OCI-M2 (cell line): ENCODE measurements around the gene CNIH2.
"Not testable (repeated sequence)": the region's sequence is repeated elsewhere in the genome, so short reads cannot be mapped to it uniquely, and the experiment has no call there.

Experiments used
- DNase-seq: peaks from one replicate; lab custom pipeline; 2025; ENCODE audit not compliant: unreplicated experiment; lab: John Stamatoyannopoulos, UW

CNIH2 gene

DNA sequence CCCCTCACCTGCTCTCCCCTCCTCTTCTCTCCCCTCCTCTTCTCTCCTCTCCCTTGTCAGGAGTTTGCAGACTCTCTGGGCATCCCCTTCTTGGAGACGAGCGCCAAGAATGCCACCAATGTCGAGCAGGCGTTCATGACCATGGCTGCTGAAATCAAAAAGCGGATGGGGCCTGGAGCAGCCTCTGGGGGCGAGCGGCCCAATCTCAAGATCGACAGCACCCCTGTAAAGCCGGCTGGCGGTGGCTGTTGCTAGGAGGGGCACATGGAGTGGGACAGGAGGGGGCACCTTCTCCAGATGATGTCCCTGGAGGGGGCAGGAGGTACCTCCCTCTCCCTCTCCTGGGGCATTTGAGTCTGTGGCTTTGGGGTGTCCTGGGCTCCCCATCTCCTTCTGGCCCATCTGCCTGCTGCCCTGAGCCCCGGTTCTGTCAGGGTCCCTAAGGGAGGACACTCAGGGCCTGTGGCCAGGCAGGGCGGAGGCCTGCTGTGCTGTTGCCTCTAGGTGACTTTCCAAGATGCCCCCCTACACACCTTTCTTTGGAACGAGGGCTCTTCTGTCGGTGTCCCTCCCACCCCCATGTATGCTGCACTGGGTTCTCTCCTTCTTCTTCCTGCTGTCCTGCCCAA is 1.9 kb upstream of the CNIH2 start:
- DNase-seq = no peak

DNA sequence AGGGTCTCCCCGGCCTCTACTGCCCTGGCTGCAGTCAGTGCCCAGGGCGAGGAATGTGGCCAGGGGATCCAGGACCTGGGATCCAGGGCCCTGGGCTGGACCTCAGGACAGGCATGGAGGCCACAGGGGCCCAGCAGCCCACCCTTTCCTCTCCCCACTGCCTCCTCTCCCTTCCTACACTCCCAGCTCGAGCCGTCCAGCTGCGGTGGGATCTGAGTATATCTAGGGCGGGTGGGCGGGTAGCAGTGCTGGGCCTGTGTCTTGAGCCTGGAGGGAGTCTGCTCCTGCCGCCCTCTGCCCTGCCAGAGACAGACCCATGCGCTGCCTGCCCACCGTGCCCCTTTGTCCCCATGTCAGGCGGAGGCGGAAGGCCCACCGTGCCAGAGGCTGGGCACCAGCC is 1.4 kb upstream of the CNIH2 start:
- DNase-seq = not testable (repeated sequence)

DNA sequence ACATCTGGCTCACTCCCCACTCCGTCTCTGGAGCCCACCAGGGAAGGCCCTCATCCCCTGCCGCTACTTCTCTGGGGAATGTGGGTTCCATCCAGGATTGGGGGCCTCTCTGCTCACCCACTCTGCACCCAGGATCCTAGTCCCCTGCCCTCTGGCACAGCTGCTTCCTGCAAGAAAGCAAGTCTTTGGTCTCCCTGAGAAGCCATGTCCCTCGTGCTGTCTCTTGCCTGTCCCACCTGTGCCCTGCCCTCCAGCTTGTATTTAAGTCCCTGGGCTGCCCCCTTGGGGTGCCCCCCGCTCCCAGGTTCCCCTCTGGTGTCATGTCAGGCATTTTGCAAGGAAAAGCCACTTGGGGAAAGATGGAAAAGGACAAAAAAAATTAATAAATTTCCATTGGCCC is 911 bp upstream of the CNIH2 start:
- DNase-seq = not testable (repeated sequence)

DNA sequence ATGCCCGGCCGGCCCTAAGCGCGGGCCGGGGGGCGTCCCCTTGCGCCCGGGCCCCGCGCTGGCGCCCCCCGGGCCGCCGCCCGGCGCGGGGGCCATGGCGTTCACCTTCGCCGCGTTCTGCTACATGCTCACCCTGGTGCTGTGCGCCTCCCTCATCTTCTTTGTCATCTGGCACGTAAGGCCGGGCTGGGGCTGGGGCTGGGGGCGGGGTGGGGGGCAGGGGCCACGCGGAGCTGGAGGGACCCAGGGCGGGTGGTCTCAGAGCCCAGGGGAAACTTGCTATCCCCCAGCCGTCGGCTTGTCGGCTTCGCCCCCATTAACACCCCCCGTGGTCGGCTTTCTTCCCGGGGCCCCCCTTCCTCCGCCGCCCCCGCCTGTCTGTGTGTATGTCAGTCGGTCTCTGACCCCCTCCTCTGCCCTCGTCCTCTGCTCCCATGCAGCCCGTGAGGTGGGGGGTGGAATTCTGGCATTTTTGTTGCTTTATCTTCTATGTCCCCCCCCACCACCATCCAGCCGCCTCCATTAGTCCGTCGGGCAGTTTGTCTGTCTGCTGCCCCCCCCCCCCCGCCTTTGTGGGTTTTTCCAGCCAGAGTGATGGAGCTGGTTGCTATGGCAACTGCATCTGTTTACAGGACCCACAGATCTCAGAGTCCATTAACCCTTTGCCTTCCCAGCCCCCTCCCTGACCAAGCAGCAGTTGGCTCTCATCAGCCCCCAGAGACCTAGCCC is 552 bp downstream of the CNIH2 start:
- DNase-seq = no peak

DNA sequence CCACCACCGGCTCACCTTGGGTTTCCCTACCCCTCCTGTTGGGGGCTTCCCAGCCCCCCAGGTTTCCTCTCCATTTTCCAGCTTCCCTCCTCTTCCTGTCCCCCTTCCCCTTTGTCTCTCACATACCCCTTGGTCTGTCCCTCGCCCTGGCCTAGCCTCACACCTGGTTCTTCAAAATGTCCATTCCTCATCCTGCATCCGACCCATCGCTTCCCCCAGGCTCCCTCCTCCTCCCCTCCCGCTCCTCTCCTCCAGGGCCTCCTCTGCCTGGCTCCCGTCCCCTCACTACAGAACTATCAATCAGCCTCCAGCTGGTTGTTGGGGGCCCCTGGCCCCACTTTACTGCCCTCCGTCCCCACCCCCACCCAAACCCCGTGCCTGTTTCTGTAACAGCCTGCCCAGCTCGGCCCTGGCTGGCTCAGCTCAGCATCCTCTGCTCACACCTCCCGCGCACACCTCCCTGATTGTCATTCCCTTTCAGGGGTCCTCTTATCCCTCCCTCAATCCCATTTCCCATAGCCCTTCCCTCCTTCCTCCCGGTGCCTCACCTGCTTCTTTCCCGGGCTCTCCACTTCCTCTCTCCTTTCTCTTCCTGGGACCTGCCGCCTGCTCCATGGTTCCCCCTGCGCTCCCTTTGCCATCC is 1.2 kb downstream of the CNIH2 start:
- no peak for DNase-seq

DNA sequence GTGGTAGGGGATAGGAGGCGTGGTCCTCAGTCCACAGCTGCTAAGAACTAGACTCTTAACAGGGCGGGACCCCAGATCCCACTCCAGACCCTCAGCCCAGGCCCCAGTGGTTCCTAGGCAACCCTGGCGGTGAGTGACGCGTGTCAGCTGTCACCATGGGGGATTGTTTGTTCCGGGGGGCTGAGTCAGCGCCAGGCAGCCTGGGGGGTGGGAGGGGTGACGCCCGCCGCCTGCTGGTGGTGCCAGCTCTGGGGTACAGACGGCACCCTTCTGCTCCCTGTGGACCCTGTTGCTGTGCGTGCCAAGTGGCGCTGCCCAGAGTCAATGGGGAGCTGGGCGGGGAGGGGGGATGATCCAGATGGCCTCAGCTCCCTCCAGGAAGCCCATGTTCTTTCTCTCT is 2.5 kb downstream of the CNIH2 start:
- DNase-seq = no peak

DNA sequence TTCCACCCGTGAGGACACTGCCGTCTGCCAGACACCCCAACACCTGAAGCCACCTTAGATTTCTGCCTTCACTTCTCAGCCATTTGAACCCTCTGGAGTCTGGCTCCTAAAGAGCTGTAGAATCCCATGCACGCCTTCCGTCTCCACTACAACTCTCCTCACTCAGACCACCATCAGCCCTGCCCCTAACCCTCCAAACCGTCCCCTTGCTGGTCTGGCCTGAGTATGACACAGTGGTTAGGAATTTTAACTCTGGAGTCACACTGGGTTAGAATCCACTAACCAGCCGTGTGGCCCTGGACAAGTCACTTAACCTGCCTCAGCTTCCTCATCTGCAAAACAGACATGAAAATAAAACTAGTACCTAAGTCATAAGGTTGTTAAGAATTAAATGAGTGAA is 3.0 kb downstream of the CNIH2 start:
- DNase-seq = no peak

DNA sequence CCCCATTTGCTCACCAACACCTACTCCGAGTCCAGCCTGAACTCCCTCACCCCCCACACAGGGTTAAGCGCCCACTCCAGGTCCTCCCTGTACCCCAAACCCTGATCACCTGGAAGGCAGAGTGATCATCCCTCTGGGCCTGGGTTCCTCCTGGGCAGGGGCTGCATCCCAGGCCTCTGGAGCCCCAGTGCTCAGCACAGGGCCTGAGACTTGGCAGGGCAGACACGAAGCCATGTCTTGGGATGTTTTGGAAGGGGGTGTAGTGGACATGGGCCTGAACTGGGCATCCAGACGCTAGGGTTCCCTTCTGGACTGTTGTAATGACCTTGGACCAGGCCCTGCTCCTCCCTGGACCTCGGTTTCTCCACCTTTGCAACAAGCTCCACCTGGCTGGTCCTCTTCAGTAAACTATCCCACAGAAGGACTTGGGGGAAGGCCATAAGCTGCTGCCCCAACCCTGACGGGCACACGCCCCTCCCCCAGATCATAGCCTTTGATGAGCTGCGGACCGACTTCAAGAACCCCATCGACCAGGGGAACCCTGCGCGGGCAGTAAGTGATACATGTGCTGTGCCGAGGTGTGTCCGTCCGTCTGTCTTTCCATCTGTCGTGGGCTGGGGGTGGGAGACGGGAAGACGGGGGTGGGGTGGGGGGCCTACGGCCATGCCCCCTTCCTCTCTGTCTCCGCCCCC is 3.9 kb downstream of the CNIH2 start:
- no peak for DNase-seq

DNA sequence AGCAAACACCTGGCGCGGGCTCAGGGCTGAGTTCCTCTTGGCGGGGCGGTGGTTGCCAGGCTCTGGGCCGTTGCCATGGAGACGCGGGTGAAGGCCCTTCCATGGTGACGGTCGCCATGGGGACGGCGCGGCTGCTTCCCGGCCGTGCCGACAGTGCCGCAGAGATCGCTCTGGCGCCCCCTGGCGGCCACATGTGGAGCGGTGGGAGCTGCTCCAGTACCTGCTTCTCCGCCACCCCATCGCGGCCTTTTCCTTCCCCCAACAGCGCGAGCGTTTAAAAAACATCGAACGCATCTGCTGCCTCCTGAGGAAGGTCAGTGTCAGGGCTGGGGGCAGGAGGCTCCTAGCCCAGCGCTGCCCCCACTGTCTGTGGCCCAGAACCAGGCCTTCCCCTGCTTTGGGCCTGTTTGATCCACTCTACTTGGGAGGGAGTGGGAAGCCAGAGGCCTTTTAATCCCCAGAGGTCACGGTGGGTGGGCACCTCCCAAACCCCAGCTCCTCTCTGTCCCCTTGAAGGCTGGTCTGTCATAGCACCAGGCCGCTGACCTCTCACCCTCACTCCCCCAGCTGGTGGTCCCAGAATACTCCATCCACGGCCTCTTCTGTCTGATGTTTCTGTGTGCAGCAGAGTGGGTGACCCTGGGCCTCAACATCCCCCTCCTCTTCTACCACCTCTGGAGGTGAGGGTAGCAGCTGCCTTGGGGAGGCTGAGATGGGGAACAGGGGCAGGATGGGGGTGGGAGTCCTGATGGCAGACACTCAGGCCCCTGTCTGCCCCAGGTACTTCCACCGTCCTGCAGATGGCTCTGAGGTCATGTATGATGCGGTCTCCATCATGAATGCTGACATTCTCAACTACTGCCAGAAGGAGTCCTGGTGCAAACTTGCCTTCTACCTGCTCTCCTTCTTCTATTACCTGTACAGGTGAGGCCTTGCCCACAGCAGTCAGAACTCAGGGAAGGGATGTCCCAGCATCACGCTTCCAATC is 4.8 kb downstream of the CNIH2 start:
- no peak for DNase-seq

DNA sequence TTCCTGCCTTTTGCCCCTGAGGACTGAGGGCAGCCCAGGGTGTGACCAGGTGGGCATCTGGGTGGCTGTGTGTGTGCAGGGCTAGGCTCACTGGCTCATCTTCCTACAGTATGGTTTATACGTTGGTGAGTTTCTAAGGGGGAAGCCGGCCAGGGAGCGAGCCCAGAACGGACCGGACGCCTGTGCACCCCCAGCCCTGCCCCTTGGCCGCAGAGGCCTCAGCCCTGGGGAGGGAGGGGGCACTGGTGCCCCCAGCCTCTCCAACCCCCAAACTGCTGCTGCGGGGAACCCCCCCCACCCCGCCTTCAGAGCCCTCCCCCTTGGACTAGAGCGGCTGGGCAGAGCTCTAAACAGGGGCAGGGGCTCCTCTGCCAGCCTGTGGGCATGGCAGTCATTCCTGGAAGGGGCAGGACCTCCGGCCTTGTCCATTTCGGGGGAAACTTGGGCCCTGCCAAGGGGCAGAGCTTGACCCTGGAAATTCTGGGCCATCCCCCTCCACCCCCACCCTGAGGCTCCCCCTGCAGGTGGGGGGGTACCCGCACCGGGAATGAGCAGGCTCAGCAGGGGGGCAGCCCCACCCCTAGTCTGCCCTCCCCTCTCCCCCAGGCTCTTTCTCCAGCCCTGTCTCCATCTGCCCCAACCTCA is 5.6 kb downstream of the CNIH2 start:
- DNase-seq = no peak

DNA sequence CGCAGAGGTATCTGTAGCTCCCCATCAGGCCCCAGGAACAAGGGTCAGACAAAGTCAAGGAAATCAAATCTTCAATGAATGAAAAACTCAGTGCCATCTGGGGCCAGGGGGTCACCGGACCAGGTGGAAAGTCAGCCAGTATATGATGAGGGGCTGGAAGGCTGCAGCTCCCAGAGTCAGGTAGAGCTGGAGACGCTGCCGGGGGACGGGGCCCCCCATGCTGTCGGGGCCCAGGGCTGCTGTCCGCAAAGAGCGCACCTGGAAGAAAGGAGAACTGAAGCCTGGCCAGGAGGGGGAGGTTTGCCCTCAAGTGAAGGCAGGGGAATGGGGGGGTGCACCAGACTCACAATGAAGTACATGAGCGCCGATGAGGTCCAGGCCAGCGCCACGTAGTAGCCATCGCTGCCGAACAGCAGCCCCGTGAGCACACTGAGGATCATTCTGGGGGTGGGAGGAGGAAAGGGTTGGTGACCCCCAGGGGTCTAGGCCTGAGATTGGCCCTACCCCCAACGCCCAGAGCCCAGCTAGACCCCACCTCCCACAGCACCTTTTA is 6.6 kb downstream of the CNIH2 start:
- DNase-seq = no peak

DNA sequence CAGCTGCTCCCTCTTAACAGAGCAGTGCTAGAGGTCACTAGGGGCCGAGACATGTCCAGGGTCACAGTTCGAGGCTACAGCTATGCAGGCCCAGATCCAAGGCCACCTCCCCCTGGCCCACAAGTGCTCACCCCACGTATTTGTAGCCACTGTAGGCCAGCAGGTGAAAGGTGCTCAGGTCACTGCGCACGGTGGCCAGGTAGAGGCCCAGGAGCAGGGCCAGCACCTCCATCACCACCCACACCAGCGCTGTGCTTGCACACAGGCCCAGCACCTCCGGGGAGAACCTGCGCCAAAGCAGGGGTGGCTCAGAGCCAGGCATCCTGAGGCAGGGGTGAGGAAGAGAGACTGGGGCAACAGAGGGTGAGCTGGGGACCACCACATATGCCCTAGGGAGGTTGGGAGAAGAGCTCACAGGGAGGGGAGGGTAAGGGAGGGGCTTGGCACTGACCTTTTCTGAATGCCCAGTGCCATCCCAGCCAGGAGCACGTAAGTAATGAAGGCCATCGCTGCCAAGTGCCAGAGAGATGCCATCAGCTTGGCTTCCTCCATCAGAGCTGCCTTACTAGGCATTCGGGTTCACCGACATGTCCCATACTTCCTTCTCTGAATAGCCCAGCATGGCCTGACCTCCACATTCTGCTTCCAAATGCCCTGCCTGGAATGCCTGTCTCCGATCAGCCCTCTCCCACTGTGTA is 7.4 kb downstream of the CNIH2 start:
- DNase-seq = no peak

DNA sequence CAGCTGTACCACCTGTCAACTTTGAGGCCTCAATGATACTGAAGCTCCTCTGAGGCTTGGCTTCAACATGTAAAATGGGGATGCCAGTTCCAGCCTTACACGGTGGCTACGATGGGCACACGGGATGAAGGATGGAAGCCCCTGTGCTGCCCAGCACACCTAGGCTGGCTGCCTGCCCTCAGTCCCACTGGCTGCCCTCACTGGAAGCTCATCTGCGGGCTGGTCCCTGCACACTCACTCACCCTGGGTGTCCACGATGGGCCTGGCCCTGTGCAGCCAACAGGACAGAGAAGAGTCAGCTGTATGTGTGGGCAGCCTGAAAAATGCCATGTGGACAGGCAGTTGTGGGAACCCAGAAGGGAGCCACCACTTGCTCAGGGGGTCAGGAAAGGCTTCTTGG is 8.7 kb downstream of the CNIH2 start:
- DNase-seq = no peak

DNA sequence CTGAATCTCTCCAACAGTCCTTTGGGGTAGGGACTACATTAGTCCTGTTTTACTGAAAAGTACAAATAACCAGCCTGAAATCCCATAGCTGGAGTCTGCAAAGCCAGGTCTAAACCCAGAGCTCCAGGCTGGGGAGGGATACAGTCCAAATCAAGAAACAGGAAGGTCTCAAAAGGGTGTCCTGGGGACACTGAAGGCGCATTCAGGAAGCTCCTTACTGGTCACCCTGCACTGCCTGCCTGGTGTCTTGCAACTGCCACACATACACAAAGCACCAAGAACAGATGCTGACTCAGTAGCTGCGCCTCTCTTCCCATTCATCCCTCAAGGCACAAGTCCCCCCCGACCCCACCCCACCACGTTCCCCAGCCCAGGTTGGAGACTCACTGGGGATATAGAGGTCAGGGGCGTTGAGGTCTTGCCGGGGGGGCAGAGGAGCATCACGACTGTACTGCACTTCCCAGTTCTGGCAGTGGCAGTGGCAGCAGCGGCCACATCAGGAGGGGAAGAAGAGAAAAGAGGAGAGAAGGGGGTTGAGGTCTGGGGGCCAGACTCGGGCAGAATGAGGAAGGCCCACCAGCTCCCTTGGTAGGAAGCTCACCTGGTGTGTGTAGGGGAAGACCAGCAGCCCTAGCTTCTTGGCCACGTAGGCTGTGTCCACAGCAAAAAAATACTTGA is 9.4 kb downstream of the CNIH2 start:
- no peak for DNase-seq

DNA sequence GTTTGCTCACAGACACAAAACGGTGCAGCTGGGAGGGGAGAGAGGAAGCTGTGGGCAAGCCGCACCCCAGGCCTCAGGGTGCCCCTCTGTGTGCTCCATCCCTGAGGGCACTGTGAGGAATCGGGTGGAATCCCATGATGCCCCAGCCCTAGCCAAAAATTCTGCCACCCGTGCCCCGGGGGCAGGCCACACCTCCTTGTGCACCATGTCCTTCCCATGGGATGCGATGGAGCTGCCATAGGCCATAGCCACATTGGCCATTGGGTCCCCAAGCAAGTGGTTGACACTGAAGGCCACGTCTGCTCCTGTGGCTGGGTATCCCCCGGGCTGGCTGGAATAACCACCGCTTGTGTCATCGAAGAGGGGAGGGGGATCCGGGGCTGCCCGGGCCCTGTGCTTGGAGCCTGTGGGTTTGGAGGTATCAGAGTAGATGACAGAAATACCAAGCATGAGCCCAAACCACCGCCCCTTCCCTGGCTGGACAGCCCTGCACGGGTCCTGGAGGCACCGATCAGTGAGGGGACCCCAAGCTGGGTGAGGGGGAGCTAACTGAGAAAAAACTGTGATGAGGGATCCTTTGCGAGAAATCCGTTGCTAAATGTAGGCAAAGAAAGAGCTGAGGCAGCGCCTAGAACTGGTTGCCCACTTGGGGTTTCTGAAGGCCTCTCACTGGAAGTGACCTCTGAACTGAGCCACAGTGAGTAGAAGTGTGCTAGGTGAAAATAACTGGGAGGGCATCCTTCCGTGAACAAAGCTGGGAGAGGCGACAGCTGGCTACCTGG is 10.1 kb downstream of the CNIH2 start:
- DNase-seq = no peak

DNA sequence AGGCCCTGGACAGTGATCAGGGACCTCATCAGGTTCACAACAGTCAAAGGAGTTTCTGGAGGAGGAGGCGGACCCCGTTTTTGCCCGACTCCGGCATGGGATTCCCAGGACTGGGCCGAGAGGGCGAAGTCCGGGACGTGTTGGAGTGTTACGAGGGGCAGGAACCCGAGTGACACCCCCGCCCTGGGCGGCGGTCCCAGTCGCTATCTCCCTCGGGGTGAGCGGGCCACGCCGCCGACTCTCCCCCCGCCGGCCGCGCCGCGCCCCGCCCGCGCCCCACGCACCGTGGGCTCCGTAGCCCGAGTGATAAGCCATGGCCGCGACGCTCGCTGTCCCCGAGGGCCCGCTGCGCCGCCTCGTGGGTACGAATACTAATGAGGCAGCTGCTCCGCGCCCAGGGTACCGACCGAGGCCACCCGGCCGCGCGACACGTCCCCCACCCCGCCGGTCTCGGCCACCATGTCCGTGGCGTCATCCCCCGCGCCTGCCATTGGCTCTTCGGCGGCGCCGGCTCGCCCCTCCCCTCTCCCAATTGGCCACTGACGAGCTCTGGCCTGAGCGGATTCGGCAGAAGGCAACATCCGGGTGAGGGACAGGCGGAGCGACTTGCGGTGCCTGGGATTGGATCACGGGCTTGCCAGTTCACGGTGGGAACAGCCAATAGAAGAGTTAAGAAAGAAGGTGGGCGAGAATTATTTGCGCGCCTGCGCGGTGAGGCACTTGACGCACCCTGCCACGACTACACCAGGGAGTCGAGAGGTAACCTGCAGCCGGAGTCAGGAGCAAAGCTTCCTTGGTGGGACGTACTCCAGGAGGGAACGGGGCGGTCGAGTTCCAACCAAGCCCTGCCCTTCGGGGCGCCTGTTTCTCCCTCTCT is 10.9 kb downstream of the CNIH2 start, which contains the start of gene YIF1A:
TSS of gene YIF1A (minus strand) at position 473 of the 877 bp plus-strand sequence. CDS start at position 315, 158 bp downstream.
- peak; percentile 80 for DNase-seq
